ENCODE data around the gene MAN1A1.

The MAN1A1 gene

GRCh38 chr6:119207971-119208725, 141.4 kb downstream of the MAN1A1 start:
- Histone ChIP-seq H3K4me2 (no peak overlapping the region), H3K4me3 (IDR thresholded peaks at IDR 0.05; ENCODE audit: insufficient read depth, low read depth, low read length) (no peak overlapping the region), H3K27me3 (ENCODE audit: insufficient read depth, low read depth) (no peaks in the 10 kb centered on the region), H3K79me2 (ENCODE audit: insufficient read depth, low read depth) (no peaks in the 10 kb centered on the region), H3K4me1 (ENCODE audit: low read depth, poor library complexity, severe bottlenecking) (no peaks in the 10 kb centered on the region), H3K36me3 (ENCODE audit: insufficient read depth) (no peaks in the 10 kb centered on the region), H3K9ac (no peak overlapping the region), H3K27ac (no peak overlapping the region), H2AFZ (ENCODE audit: low read depth) (no peak overlapping the region), H4K20me1 (ENCODE audit: insufficient read depth) (no peaks in the 10 kb centered on the region)
- TF ChIP-seq, protein P1, sequence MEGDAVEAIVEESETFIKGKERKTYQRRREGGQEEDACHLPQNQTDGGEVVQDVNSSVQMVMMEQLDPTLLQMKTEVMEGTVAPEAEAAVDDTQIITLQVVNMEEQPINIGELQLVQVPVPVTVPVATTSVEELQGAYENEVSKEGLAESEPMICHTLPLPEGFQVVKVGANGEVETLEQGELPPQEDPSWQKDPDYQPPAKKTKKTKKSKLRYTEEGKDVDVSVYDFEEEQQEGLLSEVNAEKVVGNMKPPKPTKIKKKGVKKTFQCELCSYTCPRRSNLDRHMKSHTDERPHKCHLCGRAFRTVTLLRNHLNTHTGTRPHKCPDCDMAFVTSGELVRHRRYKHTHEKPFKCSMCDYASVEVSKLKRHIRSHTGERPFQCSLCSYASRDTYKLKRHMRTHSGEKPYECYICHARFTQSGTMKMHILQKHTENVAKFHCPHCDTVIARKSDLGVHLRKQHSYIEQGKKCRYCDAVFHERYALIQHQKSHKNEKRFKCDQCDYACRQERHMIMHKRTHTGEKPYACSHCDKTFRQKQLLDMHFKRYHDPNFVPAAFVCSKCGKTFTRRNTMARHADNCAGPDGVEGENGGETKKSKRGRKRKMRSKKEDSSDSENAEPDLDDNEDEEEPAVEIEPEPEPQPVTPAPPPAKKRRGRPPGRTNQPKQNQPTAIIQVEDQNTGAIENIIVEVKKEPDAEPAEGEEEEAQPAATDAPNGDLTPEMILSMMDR (conservative IDR thresholded peaks at IDR 0.05; ENCODE audit: low read depth, low read length) = no peak

GRCh38 chr6:119207327-119207726, 142.2 kb downstream of the MAN1A1 start:
- Histone ChIP-seq H3K9ac (no peak overlapping the region), H3K27ac (no peak overlapping the region), H2AFZ (ENCODE audit: low read depth) (no peak overlapping the region), H3K4me3 (IDR thresholded peaks at IDR 0.05; ENCODE audit: insufficient read depth, low read depth, low read length) (no peak overlapping the region), H3K36me3 (ENCODE audit: insufficient read depth) (no peaks in the 10 kb centered on the region), H3K4me1 (ENCODE audit: low read depth, poor library complexity, severe bottlenecking) (no peaks in the 10 kb centered on the region), H4K20me1 (ENCODE audit: insufficient read depth) (no peaks in the 10 kb centered on the region), H3K27me3 (ENCODE audit: insufficient read depth, low read depth) (no peaks in the 10 kb centered on the region), H3K4me2 (no peak overlapping the region), H3K79me2 (ENCODE audit: insufficient read depth, low read depth) (no peaks in the 10 kb centered on the region)
- TF ChIP-seq, protein P1 (conservative IDR thresholded peaks at IDR 0.05; ENCODE audit: low read depth, low read length) = no peak

- no peak overlapping the region for H3K4me2 ChIP-seq
- H3K27ac ChIP-seq = no peak overlapping the region
- no peaks in the 10 kb centered on the region for H3K79me2 ChIP-seq (ENCODE audit: insufficient read depth, low read depth)
- H3K27me3 ChIP-seq (ENCODE audit: insufficient read depth, low read depth) = no peaks in the 10 kb centered on the region
- H3K9ac ChIP-seq = no peak overlapping the region
- no peaks in the 10 kb centered on the region for H3K4me1 ChIP-seq (ENCODE audit: low read depth, poor library complexity, severe bottlenecking)
- no peak overlapping the region for H3K4me3 ChIP-seq (IDR thresholded peaks at IDR 0.05; ENCODE audit: insufficient read depth, low read depth, low read length)
- H3K36me3 ChIP-seq (ENCODE audit: insufficient read depth) = no peaks in the 10 kb centered on the region
- TF ChIP-seq, protein P1 (conservative IDR thresholded peaks at IDR 0.05; ENCODE audit: low read depth, low read length) = no peak
- H2AFZ ChIP-seq (ENCODE audit: low read depth) = no peak overlapping the region
- no peaks in the 10 kb centered on the region for H4K20me1 ChIP-seq (ENCODE audit: insufficient read depth)
Observed at GRCh38 chr6:119205911-119206618, 143.5 kb downstream of the MAN1A1 start.

DNA sequence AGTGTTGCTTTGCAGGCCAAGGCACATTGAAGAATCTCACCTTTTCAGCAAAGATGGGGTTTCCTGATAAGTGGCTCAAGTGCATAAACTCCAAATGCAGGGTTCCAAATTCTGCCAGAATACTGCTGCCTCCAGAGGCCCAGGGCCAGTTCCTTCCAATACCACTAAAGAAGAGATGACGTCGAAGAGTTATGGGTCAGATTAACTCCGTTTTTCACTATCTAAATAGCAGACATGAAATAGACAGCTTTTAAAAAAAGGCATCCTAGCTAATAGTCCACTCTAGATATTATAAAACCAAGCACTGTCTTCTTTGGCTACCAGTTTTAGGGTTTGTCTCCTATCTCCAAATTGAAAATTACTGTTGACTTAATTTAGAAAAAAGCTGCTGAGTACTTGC, 144.8 kb downstream of the MAN1A1 start:
- no peaks in the 10 kb centered on the region for H4K20me1 ChIP-seq (ENCODE audit: insufficient read depth)

More for the DNA sequence above, 144.8 kb downstream of the MAN1A1 start:
- Histone ChIP-seq H3K4me1 (ENCODE audit: low read depth, poor library complexity, severe bottlenecking) (no peaks in the 10 kb centered on the region), H3K36me3 (ENCODE audit: insufficient read depth) (no peaks in the 10 kb centered on the region), H3K27me3 (ENCODE audit: insufficient read depth, low read depth) (no peaks in the 10 kb centered on the region), H3K4me3 (IDR thresholded peaks at IDR 0.05; ENCODE audit: insufficient read depth, low read depth, low read length) (no peak overlapping the region), H3K9ac (no peak overlapping the region), H3K79me2 (ENCODE audit: insufficient read depth, low read depth) (no peaks in the 10 kb centered on the region), H2AFZ (ENCODE audit: low read depth) (no peak overlapping the region), H3K4me2 (no peak overlapping the region), H3K27ac (no peak overlapping the region)
- TF ChIP-seq, protein P1 (conservative IDR thresholded peaks at IDR 0.05; ENCODE audit: low read depth, low read length) = no peak
